Measurements from ENCODE around the gene POLR1G. TPM values are rescaled to one million over a fixed set of nuclear protein-coding genes. Genes with fewer than 3 reads are reported as not detected.
A peak's percentile ranks its signal among the peaks of the same experiment; 100 is the strongest.

Gene POLR1G
- total RNA-seq, 2 experiments from 2014 or later, result 0.16 to 0.28 TPM

DNA sequence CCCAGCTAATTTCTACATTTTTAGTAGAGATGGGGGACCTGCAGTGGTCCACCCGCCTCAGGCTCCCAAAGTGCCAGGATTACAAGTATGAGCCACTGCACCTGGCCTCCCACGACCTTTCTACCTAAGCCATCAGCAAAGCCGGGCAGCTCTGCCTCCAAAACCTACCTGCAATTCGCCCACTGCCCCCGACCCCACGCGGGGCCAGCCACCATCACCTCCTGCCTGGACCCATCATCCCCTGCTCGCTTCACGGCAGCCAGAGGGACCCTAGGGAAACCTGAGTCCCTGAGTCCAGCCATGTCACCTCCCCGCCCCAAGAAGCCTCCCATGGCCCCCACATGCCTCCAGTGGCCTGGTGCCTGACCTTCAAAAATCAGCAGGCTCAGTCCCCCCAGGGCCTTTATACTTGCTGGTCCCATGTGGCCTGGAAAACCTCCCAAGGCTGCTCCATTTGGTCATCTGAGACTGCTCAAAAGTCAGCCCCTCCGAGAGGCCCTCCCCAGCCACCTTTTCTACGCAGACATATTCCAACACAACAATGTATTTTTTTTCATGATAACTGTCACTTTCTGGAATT, 48.1 kb upstream of the POLR1G start:
- H3K36me3 ChIP-seq (ENCODE audit: insufficient read depth, low read length), result peaks cover 15% of the 10 kb centered on the region
- no peaks in the 10 kb centered on the region for H3K9me3 Mint-ChIP-seq
- no peak overlapping the region for H3K27ac ChIP-seq (ENCODE audit: low read depth in 1 of 2, low read length in 2 of 2)
- ChIA-PET POLR2A (no interaction called here), CTCF (no interaction called here)
- no peaks in the 10 kb centered on the region for H3K27me3 ChIP-seq (ENCODE audit: control insufficient read depth in 1 of 2, insufficient read depth in 2 of 2, low read length in 2 of 2)
- intact Hi-C loops (cut with DNase I, micrococcal nuclease), result no loop called here
- no peaks in the 10 kb centered on the region for H3K4me1 Mint-ChIP-seq (ENCODE audit: low read depth)
- H3K9me3 ChIP-seq (ENCODE audit: control insufficient read depth in 1 of 2, insufficient read depth in 1 of 2, low read length in 2 of 2), result peaks cover 0 to 6% of the 10 kb centered on the region in 2 experiments
- no peaks in the 10 kb centered on the region for H3K27me3 Mint-ChIP-seq
- ATAC-seq (ENCODE audit: poor library complexity), result no peak
- no peak overlapping the region for H3K4me3 Mint-ChIP-seq
- no peaks in the 10 kb centered on the region for H3K4me1 ChIP-seq (ENCODE audit: insufficient read depth, low read length)
- H3K4me3 ChIP-seq (ENCODE audit: low read length), result no peak overlapping the region
- peak in 1 of 14 experiments; percentile 16 for DNase-seq
- H3K27ac Mint-ChIP-seq, result no peak overlapping the region
- H3K36me3 Mint-ChIP-seq (ENCODE audit: low read depth), result peaks cover 50% of the 10 kb centered on the region
- no peak for TF ChIP-seq CTCF (IDR thresholded peaks at IDR 0.05)

DNA sequence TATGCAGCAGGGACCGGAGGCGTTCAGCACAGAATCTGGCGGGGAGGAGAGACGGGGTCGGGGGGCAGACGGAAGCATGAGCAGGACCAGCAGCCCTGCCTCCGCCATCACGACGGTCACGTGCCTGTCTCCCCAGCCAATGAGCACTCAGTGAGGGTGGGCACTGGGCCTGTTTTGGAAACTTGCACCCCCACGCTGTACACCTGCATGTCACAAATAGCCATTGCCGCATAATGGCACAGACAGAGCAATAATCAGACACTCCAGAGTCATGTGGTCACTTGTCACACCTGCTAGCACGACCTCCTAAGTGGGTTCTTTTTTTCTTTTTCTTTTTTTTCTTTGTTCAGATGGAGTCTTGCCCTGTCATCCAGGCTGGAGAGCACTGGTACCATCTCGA, 44.8 kb upstream of the POLR1G start:
- ATAC-seq (ENCODE audit: poor library complexity) (no peak), DNase-seq (no peak)
- no peak overlapping the region for H3K27ac ChIP-seq (ENCODE audit: low read depth in 1 of 2, low read length in 2 of 2)
- POLR2A ChIA-PET, result no interaction called here
- CTCF ChIA-PET, result no interaction called here
- H3K4me1 Mint-ChIP-seq (ENCODE audit: low read depth), result no peaks in the 10 kb centered on the region
- no peak overlapping the region for H3K4me3 ChIP-seq (ENCODE audit: low read length)
- no peaks in the 10 kb centered on the region for H3K27me3 Mint-ChIP-seq
- no peaks in the 10 kb centered on the region for H3K27me3 ChIP-seq (ENCODE audit: control insufficient read depth in 1 of 2, insufficient read depth in 2 of 2, low read length in 2 of 2)
- peaks cover 38% of the 10 kb centered on the region for H3K36me3 Mint-ChIP-seq (ENCODE audit: low read depth)
- H3K9me3 Mint-ChIP-seq, result no peaks in the 10 kb centered on the region
- H3K4me1 ChIP-seq (ENCODE audit: insufficient read depth, low read length), result no peaks in the 10 kb centered on the region
- no peak for TF ChIP-seq CTCF (IDR thresholded peaks at IDR 0.05)
- no peaks in the 10 kb centered on the region for H3K9me3 ChIP-seq (ENCODE audit: control insufficient read depth in 1 of 2, insufficient read depth in 1 of 2, low read length in 2 of 2)
- H3K36me3 ChIP-seq (ENCODE audit: insufficient read depth, low read length), result peaks cover 14% of the 10 kb centered on the region
- no peak overlapping the region for H3K4me3 Mint-ChIP-seq
- intact Hi-C loops (cut with DNase I, micrococcal nuclease), result no loop called here
- H3K27ac Mint-ChIP-seq, result no peak overlapping the region

DNA sequence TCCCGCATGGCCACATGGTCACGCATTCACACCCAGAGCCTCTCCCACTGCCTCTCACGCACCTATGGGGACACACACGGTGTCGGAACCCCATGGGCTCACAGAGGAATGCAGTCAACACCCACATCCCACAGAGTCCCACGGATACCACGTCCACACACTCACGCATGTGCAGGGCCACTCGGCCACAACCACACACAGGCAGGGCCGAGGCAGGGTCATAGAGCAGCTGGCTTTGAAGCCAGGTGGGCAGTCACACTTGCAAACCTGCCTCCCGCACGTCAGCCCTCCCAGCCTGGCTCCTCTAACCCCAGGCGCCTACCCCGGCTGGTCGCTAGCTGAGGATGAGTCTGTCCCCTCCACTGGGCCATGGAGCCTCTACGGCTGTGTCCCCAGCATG, 44.2 kb upstream of the POLR1G start:
- Mint-ChIP-seq H3K4me1 (ENCODE audit: low read depth) (no peaks in the 10 kb centered on the region), H3K36me3 (ENCODE audit: low read depth) (peaks cover 34% of the 10 kb centered on the region), H3K27ac (no peak overlapping the region), H3K9me3 (no peaks in the 10 kb centered on the region), H3K27me3 (no peaks in the 10 kb centered on the region), H3K4me3 (no peak overlapping the region)
- H3K27ac ChIP-seq (ENCODE audit: low read depth in 1 of 2, low read length in 2 of 2), result no peak overlapping the region
- ATAC-seq (ENCODE audit: poor library complexity) (no peak), DNase-seq (no peak)
- peaks cover 14% of the 10 kb centered on the region for H3K36me3 ChIP-seq (ENCODE audit: insufficient read depth, low read length)
- H3K9me3 ChIP-seq (ENCODE audit: control insufficient read depth in 1 of 2, insufficient read depth in 1 of 2, low read length in 2 of 2), result no peaks in the 10 kb centered on the region
- TF ChIP-seq CTCF (IDR thresholded peaks at IDR 0.05), result no peak
- ChIA-PET POLR2A (no interaction called here), CTCF (no interaction called here)
- no peak overlapping the region for H3K4me3 ChIP-seq (ENCODE audit: low read length)
- intact Hi-C loops (cut with DNase I, micrococcal nuclease), result no loop called here
- H3K27me3 ChIP-seq (ENCODE audit: control insufficient read depth in 1 of 2, insufficient read depth in 2 of 2, low read length in 2 of 2), result no peaks in the 10 kb centered on the region
- H3K4me1 ChIP-seq (ENCODE audit: insufficient read depth, low read length), result no peaks in the 10 kb centered on the region
